GM12878 (cell line): Measurements from ENCODE around the gene COL5A3. TPM values are rescaled to one million over a fixed set of nuclear protein-coding genes. Genes with fewer than 3 reads are reported as not detected.
"Not testable (repeated sequence)": the region's sequence is repeated elsewhere in the genome, so short reads cannot be mapped to it uniquely, and the experiment has no call there.

Source experiments
- ATAC-seq: fragments of 200-7000 bp; cut with Tn5 transposase; 3 replicates; pipeline ENCODE4 v1.9.1; 2020; ENCODE audit warnings: mild to moderate bottlenecking, moderate library complexity
- BruUV-seq: library from RNA; stranded (reverse); fragments of 400-500 nt; replicated peaks from 2 replicates; lab custom pipeline; 2021; lab: Mats Ljungman, UMichigan
- CTCF ChIA-PET: fragments of 300-600 bp; sonication (Branson Sonifier 250); formaldehyde crosslinking; extraction: SDS; loops from one replicate; lab custom pipeline; 2021; ENCODE audit warnings: inconsistent platforms; lab: Yijun Ruan, JAX
- POLR2A ChIA-PET: fragments of 350-600 bp; formaldehyde crosslinking; extraction: SDS; loops from one replicate; lab custom pipeline; 2021; ENCODE audit warnings: inconsistent platforms; lab: Charles Lee
- RAD21 ChIA-PET: fragments of 300-600 bp; sonication (Branson Sonifier 250); formaldehyde crosslinking; loops from one replicate; lab custom pipeline; 2023; ENCODE audit warnings: antibody characterized with exemption; ENCODE audit not compliant: unreplicated experiment; lab: Charles Lee
- SMC1A ChIA-PET: fragments of 300-600 bp; sonication (Branson Sonifier 250); formaldehyde crosslinking; loops from one replicate; lab custom pipeline; 2023; ENCODE audit not compliant: unreplicated experiment, uncharacterized antibody; lab: Charles Lee
- DNase-seq: peaks from one replicate; pipeline ENCODE4 v3.0.0-alpha.2; 2011; ENCODE audit warnings: low read depth, low spot score
- FAIRE-seq: peaks from 3 replicates; lab custom pipeline; 2011; peaks lifted over from hg19 to GRCh38; lab: Jason Lieb, UNC
- H2AFZ ChIP-seq: 2 replicates; pipeline ENCODE4 v1.6.0; 2011; ENCODE audit warnings: low read depth, low read length, control low read depth; ENCODE audit not compliant: control insufficient read depth
- H3K27ac ChIP-seq: 2 replicates; pipeline ENCODE4 v1.5.1; 2011; ENCODE audit warnings: control low read depth; ENCODE audit not compliant: control insufficient read depth, insufficient read depth
- H3K27me3 ChIP-seq, 2 experiments: replicated peaks in 1 of 2; 2 replicates each; pipeline versions ENCODE4 v1.6.0 to v1.6.1; 2011; ENCODE audit warnings: low read length in 1 of 2; ENCODE audit not compliant: control insufficient read depth in 2 of 2, insufficient read depth in 2 of 2
- H3K36me3 ChIP-seq, 2 experiments: 2 replicates each; pipeline ENCODE4 v1.5.1; 2011; ENCODE audit warnings: low read length in 1 of 2; ENCODE audit not compliant: control insufficient read depth in 2 of 2, insufficient read depth in 2 of 2
- H3K4me1 ChIP-seq: 2 replicates; pipeline ENCODE4 v1.6.1; 2011; ENCODE audit warnings: mild to moderate bottlenecking, low read length, moderate library complexity, mixed read lengths; ENCODE audit not compliant: control insufficient read depth, insufficient read depth
- H3K4me2 ChIP-seq: 2 replicates; pipeline ENCODE4 v1.6.0; 2011; ENCODE audit warnings: control low read depth; ENCODE audit not compliant: control insufficient read depth, insufficient read depth
- H3K4me3 ChIP-seq: fragments of 200-600 bp; sonication (generic); 2 replicates; pipeline ENCODE4 v1.5.1; 2016
- H3K79me2 ChIP-seq: 2 replicates; pipeline ENCODE4 v1.6.0; 2011; ENCODE audit warnings: low read length; ENCODE audit not compliant: control insufficient read depth, insufficient read depth
- H3K9ac ChIP-seq: 2 replicates; pipeline ENCODE4 v1.8.0; 2011; ENCODE audit warnings: low read length, control low read depth, mixed read lengths; ENCODE audit not compliant: control insufficient read depth, insufficient read depth
- H3K9me3 ChIP-seq: replicated peaks from 3 replicates; pipeline ENCODE4 v1.5.1; 2011; ENCODE audit warnings: mild to moderate bottlenecking, low read length; ENCODE audit not compliant: control insufficient read depth, insufficient read depth
- H4K20me1 ChIP-seq: 2 replicates; pipeline ENCODE4 v1.6.0; 2011; ENCODE audit not compliant: control insufficient read depth, insufficient read depth
- BCL3 ChIP-seq: IDR thresholded peaks from 2 replicates; pipeline ENCODE4 v1.6.1; 2011; ENCODE audit warnings: borderline replicate concordance, low read depth, mild to moderate bottlenecking, moderate library complexity, low read length; ENCODE audit not compliant: insufficient read depth, poor library complexity, severe bottlenecking
- MXI1 ChIP-seq: fragments of 150-350 bp; IDR thresholded peaks from 2 replicates; pipeline ENCODE4 v1.6.1; 2011; ENCODE audit warnings: low read depth, mild to moderate bottlenecking, inconsistent platforms, low read length, improper control_type of control experiment
- WGBS: methylation state at CpG from one replicate; pipeline ENCODE4 v1.1.6; 2016; ENCODE audit warnings: low lambda C conversion rate; ENCODE audit not compliant: insufficient replicate concordance, insufficient coverage; ENCODE audit errors: missing lambda C conversion rate; 5-methylcytosine and 5-hydroxymethylcytosine counted together
- in situ Hi-C: fragments of 300-500 bp; cut with MboI; formaldehyde crosslinking; loops from 9 replicates; pipeline ENCODE4 v1.14.3; 2018; ENCODE audit warnings: mixed read lengths
- intact Hi-C: fragments of 100-400 bp; cut with micrococcal nuclease; formaldehyde crosslinking; loops from one replicate; pipeline ENCODE4 v1.14.2; 2022; ENCODE audit not compliant: unreplicated experiment
- polyA plus RNA-seq, 11 experiments: library from polyadenylated mRNA; depleted of rRNA in 4 of 11; unstranded in 6 of 11; stranded (reverse) in 5 of 11; fragments of >200 nt; fragmentation: Nextera tagmentation in 4 of 11; fragmentation: Illumina TruSeq in 1 of 11; extraction: Ambion mirVana in 4 of 11; extraction: Trizol in 1 of 11; gene quantifications; 1 replicate in 1 of 11; 2 replicates in 10 of 11; pipeline versions ENCODE4 v1.2.1 to v1.2.3, GENCODE V29; 2011 to 2016; ENCODE audit warnings: inconsistent platforms in 2 of 11, missing spikeins in 2 of 11, low read depth in 1 of 11
- total RNA-seq, 4 experiments: library from RNA; depleted of rRNA in 3 of 4; stranded (reverse); fragments of >200 nt in 3 of 4; fragmentation: Illumina TruSeq in 1 of 4; extraction: Trizol in 1 of 4; gene quantifications; 2 replicates each; pipeline versions ENCODE4 v1.2.1 to v1.2.3, GENCODE V29; 2013 to 2021

COL5A3 gene
- total and polyA plus RNA-seq, 10 of the 15 experiments (the other 5 are each of a cell fraction or from before 2014, with no cell fraction given), result under 0.01 to 8.3 (median 0.10) TPM; not detected in 2

- Histone ChIP-seq H3K4me2 (no peak overlapping the region), H3K9me3 (no peaks in the 10 kb centered on the region), H2AFZ (no peak overlapping the region), H3K4me3 (no peak overlapping the region), H3K4me1 (no peaks in the 10 kb centered on the region), H3K36me3 (no peaks in the 10 kb centered on the region), H4K20me1 (no peaks in the 10 kb centered on the region), H3K79me2 (no peaks in the 10 kb centered on the region), H3K27ac (no peak overlapping the region), H3K9ac (no peak overlapping the region), H3K27me3 (no peaks in the 10 kb centered on the region; a peak in 1 of 4 replicates)
- ATAC-seq, result no peak
- in situ Hi-C loops (no loop called here), intact Hi-C loops (no loop called here)
- DNase-seq, result no peak
- BruUV-seq, result no TSS peak
- POLR2A ChIA-PET, result no interaction called here
- WGBS, result 20% methylated on average over 4 of the region's 4 CpGs
- SMC1A ChIA-PET, result no interaction called here
- no peak for FAIRE-seq
- RAD21 ChIA-PET, result no interaction called here
- CTCF ChIA-PET, result interaction anchor here (1.6 kb wide), 1 partner anchor 53 kb away, joined by 7 read pairs; no protein-coding TSS in a partner anchor
- TF ChIP-seq BCL3, result no peak
- no peak for TF ChIP-seq MXI1
These were observed 62.9 kb downstream of the COL5A3 start for GRCh38 chr19:9947441-9947840.

- ATAC-seq, H3K79me2 ChIP-seq, DNase-seq, SMC1A ChIA-PET, POLR2A ChIA-PET, H3K27ac ChIP-seq, H3K4me1 ChIP-seq, H3K9me3 ChIP-seq, H3K4me3 ChIP-seq, H3K4me2 ChIP-seq, H3K36me3 ChIP-seq, H3K27me3 ChIP-seq, H2AFZ ChIP-seq, H3K9ac ChIP-seq, in situ Hi-C loops, BruUV-seq, intact Hi-C loops, FAIRE-seq, H4K20me1 ChIP-seq: not testable (repeated sequence)
- 39% methylated on average over 6 of the region's 7 CpGs for WGBS
- CTCF ChIA-PET, result interaction anchor here (1.6 kb wide), 1 partner anchor 54 kb away, joined by 7 read pairs; no protein-coding TSS in a partner anchor
- RAD21 ChIA-PET, result interaction anchor here (0.6 to 1.1 kb wide), 2 partner anchors 54 to 654 kb away, joined by 4 read pairs; no protein-coding TSS in a partner anchor
These were observed 63.7 kb downstream of the COL5A3 start for GRCh38 chr19:9946528-9947125.
